ENCODE measurements around the gene UBA1. TPM values are rescaled to one million over a fixed set of nuclear protein-coding genes. Genes with fewer than 3 reads are reported as not detected.

UBA1 gene
- total RNA-seq, 2 experiments from 2014 or later = 243 to 246 TPM

- no peak overlapping the region for H3K4me3 Mint-ChIP-seq
- intact Hi-C loops (cut with micrococcal nuclease) = no loop called here
- H3K27ac Mint-ChIP-seq = no peak overlapping the region
- ATAC-seq (no peak), DNase-seq (no peak)
- ChIA-PET POLR2A (interaction anchor here (6.9 kb wide), 1 partner anchor 9 kb away, joined by 42 read pairs; the partner anchor contains the start of gene USP11), CTCF (no interaction called here)
- H3K9me3 Mint-ChIP-seq = no peaks in the 10 kb centered on the region
- peaks cover 27% of the 10 kb centered on the region for H3K4me1 Mint-ChIP-seq (ENCODE audit: low read depth)
- H3K36me3 Mint-ChIP-seq (ENCODE audit: low read depth) = peaks cover 29% of the 10 kb centered on the region
- TF ChIP-seq CTCF (IDR thresholded peaks at IDR 0.05) = no peak
- H3K27me3 Mint-ChIP-seq = no peaks in the 10 kb centered on the region
Measured at GRCh38 chrX:47222751-47223350, 29.2 kb downstream of the UBA1 start.

- CTCF ChIA-PET = no interaction called here
- no peak for TF ChIP-seq CTCF (IDR thresholded peaks at IDR 0.05)
- ATAC-seq (no peak), DNase-seq (no peak)
- intact Hi-C loops (cut with micrococcal nuclease) = no loop called here
- Mint-ChIP-seq H3K4me3 (no peak overlapping the region), H3K36me3 (ENCODE audit: low read depth) (peaks cover 34% of the 10 kb centered on the region), H3K27me3 (no peaks in the 10 kb centered on the region), H3K4me1 (ENCODE audit: low read depth) (peaks cover 27% of the 10 kb centered on the region), H3K9me3 (no peaks in the 10 kb centered on the region), H3K27ac (no peak overlapping the region)
- POLR2A ChIA-PET = interaction anchor here (0.8 kb wide), 1 partner anchor 14 kb away, joined by 3 read pairs; no protein-coding TSS in a partner anchor
Measured at GRCh38 chrX:47223476-47224250, 30.0 kb downstream of the UBA1 start.

GRCh38 chrX:47224266-47224895 is 30.8 kb downstream of the UBA1 start:
- H3K27ac Mint-ChIP-seq = no peak overlapping the region
- H3K4me3 Mint-ChIP-seq = no peak overlapping the region
- intact Hi-C loops (cut with micrococcal nuclease) = no loop called here
- ChIA-PET POLR2A (no interaction called here), CTCF (no interaction called here)
- ATAC-seq (no peak), DNase-seq (no peak)
- no peaks in the 10 kb centered on the region for H3K9me3 Mint-ChIP-seq
- H3K4me1 Mint-ChIP-seq (ENCODE audit: low read depth) = peaks cover 27% of the 10 kb centered on the region
- H3K27me3 Mint-ChIP-seq = no peaks in the 10 kb centered on the region
- H3K36me3 Mint-ChIP-seq (ENCODE audit: low read depth) = peaks cover 35% of the 10 kb centered on the region
- TF ChIP-seq CTCF (IDR thresholded peaks at IDR 0.05) = no peak

- ATAC-seq (no peak), DNase-seq (no peak)
- ChIA-PET CTCF (no interaction called here), POLR2A (no interaction called here)
- Mint-ChIP-seq H3K4me3 (no peak overlapping the region), H3K4me1 (ENCODE audit: low read depth) (peaks cover 22% of the 10 kb centered on the region), H3K27ac (no peak overlapping the region), H3K36me3 (ENCODE audit: low read depth) (peaks cover 32% of the 10 kb centered on the region), H3K9me3 (no peaks in the 10 kb centered on the region), H3K27me3 (no peaks in the 10 kb centered on the region)
- no peak for TF ChIP-seq CTCF (IDR thresholded peaks at IDR 0.05)
- intact Hi-C loops (cut with micrococcal nuclease) = no loop called here
Measured at GRCh38 chrX:47224896-47225290, 31.3 kb downstream of the UBA1 start.

GRCh38 chrX:47226071-47226470 is 32.4 kb downstream of the UBA1 start:
- H3K27ac Mint-ChIP-seq = no peak overlapping the region
- intact Hi-C loops (cut with micrococcal nuclease) = no loop called here

More at GRCh38 chrX:47226071-47226470, 32.4 kb downstream of the UBA1 start:
- POLR2A ChIA-PET = no interaction called here
- H3K27me3 Mint-ChIP-seq = no peaks in the 10 kb centered on the region
- ATAC-seq (no peak), DNase-seq (no peak)
- H3K9me3 Mint-ChIP-seq = no peaks in the 10 kb centered on the region
- CTCF ChIA-PET = no interaction called here
- peaks cover 10% of the 10 kb centered on the region for H3K4me1 Mint-ChIP-seq (ENCODE audit: low read depth)
- H3K4me3 Mint-ChIP-seq = no peak overlapping the region
- no peak for TF ChIP-seq CTCF (IDR thresholded peaks at IDR 0.05)
- H3K36me3 Mint-ChIP-seq (ENCODE audit: low read depth) = peaks cover 28% of the 10 kb centered on the region
